Testis (tissue), 2 donors: Measurements from ENCODE around the gene FAM13C.

Experiments used
- POLR2A ChIP-seq: fragments of 450-650 bp; IDR thresholded peaks from one replicate; pipeline ENCODE4 v1.6.1; 2017; ENCODE audit warnings: antibody characterized with exemption, mild to moderate bottlenecking, moderate library complexity
- TF ChIP-seq, protein P1 (sequence below), 3 experiments: fragments of 450-650 bp in 2 of 3; fragments of 200-600 bp in 1 of 3; sonication (generic) in 1 of 3; IDR thresholded peaks; one replicate each; pipeline ENCODE4 v1.5.1; 2016 to 2019; ENCODE audit warnings: antibody characterized with exemption in 3 of 3, mild to moderate bottlenecking in 2 of 3, moderate library complexity in 1 of 3

GRCh38 chr10:59395984-59396383 is 33.6 kb upstream of the FAM13C start:
- TF ChIP-seq, protein P1, sequence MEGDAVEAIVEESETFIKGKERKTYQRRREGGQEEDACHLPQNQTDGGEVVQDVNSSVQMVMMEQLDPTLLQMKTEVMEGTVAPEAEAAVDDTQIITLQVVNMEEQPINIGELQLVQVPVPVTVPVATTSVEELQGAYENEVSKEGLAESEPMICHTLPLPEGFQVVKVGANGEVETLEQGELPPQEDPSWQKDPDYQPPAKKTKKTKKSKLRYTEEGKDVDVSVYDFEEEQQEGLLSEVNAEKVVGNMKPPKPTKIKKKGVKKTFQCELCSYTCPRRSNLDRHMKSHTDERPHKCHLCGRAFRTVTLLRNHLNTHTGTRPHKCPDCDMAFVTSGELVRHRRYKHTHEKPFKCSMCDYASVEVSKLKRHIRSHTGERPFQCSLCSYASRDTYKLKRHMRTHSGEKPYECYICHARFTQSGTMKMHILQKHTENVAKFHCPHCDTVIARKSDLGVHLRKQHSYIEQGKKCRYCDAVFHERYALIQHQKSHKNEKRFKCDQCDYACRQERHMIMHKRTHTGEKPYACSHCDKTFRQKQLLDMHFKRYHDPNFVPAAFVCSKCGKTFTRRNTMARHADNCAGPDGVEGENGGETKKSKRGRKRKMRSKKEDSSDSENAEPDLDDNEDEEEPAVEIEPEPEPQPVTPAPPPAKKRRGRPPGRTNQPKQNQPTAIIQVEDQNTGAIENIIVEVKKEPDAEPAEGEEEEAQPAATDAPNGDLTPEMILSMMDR (IDR thresholded peaks at IDR 0.05): no peak
- TF ChIP-seq POLR2A: no peak
